ENCODE data around the gene ST6GAL1. TPM values are rescaled to one million over a fixed set of nuclear protein-coding genes. Genes with fewer than 3 reads are reported as not detected.

Gene ST6GAL1
- total RNA-seq, 1 donor from 2014 or later, result 15.8 TPM

- DNase-seq (ENCODE audit: low read depth) (no peak), FAIRE-seq (no peak)
- H3K27me3 Mint-ChIP-seq (ENCODE audit: low read depth, unreplicated experiment), result no peaks in the 10 kb centered on the region
- H3K27ac ChIP-seq (ENCODE audit: low read depth, low read length), result no peak overlapping the region
- H3K4me1 Mint-ChIP-seq (ENCODE audit: low read depth, unreplicated experiment), result no peaks in the 10 kb centered on the region
- no peak overlapping the region for H2AFZ ChIP-seq (ENCODE audit: low read depth, low read length)
- H3K9ac ChIP-seq (ENCODE audit: low read length), result no peak overlapping the region
- no peak overlapping the region for H3K27ac Mint-ChIP-seq (ENCODE audit: unreplicated experiment)
- H3K36me3 ChIP-seq (ENCODE audit: insufficient read depth, low read length), result no peaks in the 10 kb centered on the region
- H3K79me2 ChIP-seq (ENCODE audit: insufficient read depth, low read length), result no peaks in the 10 kb centered on the region
- H3K9me3 Mint-ChIP-seq (ENCODE audit: unreplicated experiment), result no peaks in the 10 kb centered on the region
- no peak for TF ChIP-seq EZH2 (IDR thresholded peaks at IDR 0.05; ENCODE audit: insufficient read depth, low read length)
- TF ChIP-seq CTCF (IDR thresholded peaks at IDR 0.05; ENCODE audit: insufficient read depth, low read depth, low read length), result no peak
- H3K9me3 ChIP-seq (ENCODE audit: insufficient read depth, low read depth, low read length), result no peaks in the 10 kb centered on the region
- H3K4me3 ChIP-seq (ENCODE audit: insufficient read depth, low read depth, low read length), result no peak overlapping the region
- no peaks in the 10 kb centered on the region for H3K27me3 ChIP-seq (ENCODE audit: insufficient read depth, low read length)
- peaks cover 2% of the 10 kb centered on the region for H3K4me1 ChIP-seq (ENCODE audit: insufficient read depth, low read length)
- H4K20me1 ChIP-seq (ENCODE audit: insufficient read depth, low read length), result no peaks in the 10 kb centered on the region
- H3K4me2 ChIP-seq (ENCODE audit: low read length), result no peak overlapping the region
- H3K4me3 Mint-ChIP-seq (ENCODE audit: unreplicated experiment), result no peak overlapping the region
- H3K36me3 Mint-ChIP-seq (ENCODE audit: low read depth, unreplicated experiment), result no peaks in the 10 kb centered on the region
Measured at GRCh38 chr3:186962445-186962844, 32.1 kb downstream of the ST6GAL1 start.

- no peak overlapping the region for H3K9ac ChIP-seq (ENCODE audit: low read length)
- TF ChIP-seq EZH2 (IDR thresholded peaks at IDR 0.05; ENCODE audit: insufficient read depth, low read length), result no peak
- no peak for TF ChIP-seq CTCF (IDR thresholded peaks at IDR 0.05; ENCODE audit: insufficient read depth, low read depth, low read length)
- DNase-seq (ENCODE audit: low read depth) (no peak), FAIRE-seq (no peak)
- no peaks in the 10 kb centered on the region for H3K9me3 ChIP-seq (ENCODE audit: insufficient read depth, low read depth, low read length)
- no peaks in the 10 kb centered on the region for H3K27me3 ChIP-seq (ENCODE audit: insufficient read depth, low read length)
- H3K4me2 ChIP-seq (ENCODE audit: low read length), result no peak overlapping the region
- H3K4me1 ChIP-seq (ENCODE audit: insufficient read depth, low read length), result peaks cover 8% of the 10 kb centered on the region
- no peak overlapping the region for H3K4me3 ChIP-seq (ENCODE audit: insufficient read depth, low read depth, low read length)
- no peaks in the 10 kb centered on the region for H3K79me2 ChIP-seq (ENCODE audit: insufficient read depth, low read length)
- peaks cover 3% of the 10 kb centered on the region for H3K36me3 Mint-ChIP-seq (ENCODE audit: low read depth, unreplicated experiment)
- no peak overlapping the region for H3K27ac ChIP-seq (ENCODE audit: low read depth, low read length)
- H3K4me3 Mint-ChIP-seq (ENCODE audit: unreplicated experiment), result no peak overlapping the region
- H4K20me1 ChIP-seq (ENCODE audit: insufficient read depth, low read length), result no peaks in the 10 kb centered on the region
- no peaks in the 10 kb centered on the region for H3K36me3 ChIP-seq (ENCODE audit: insufficient read depth, low read length)
- no peaks in the 10 kb centered on the region for H3K9me3 Mint-ChIP-seq (ENCODE audit: unreplicated experiment)
- H3K4me1 Mint-ChIP-seq (ENCODE audit: low read depth, unreplicated experiment), result no peaks in the 10 kb centered on the region
- no peak overlapping the region for H3K27ac Mint-ChIP-seq (ENCODE audit: unreplicated experiment)
- no peak overlapping the region for H2AFZ ChIP-seq (ENCODE audit: low read depth, low read length)
- H3K27me3 Mint-ChIP-seq (ENCODE audit: low read depth, unreplicated experiment), result no peaks in the 10 kb centered on the region
Measured at GRCh38 chr3:186963636-186964035, 33.3 kb downstream of the ST6GAL1 start.

- peaks cover 3% of the 10 kb centered on the region for H3K36me3 Mint-ChIP-seq (ENCODE audit: low read depth, unreplicated experiment)
- Histone ChIP-seq H3K4me1 (ENCODE audit: insufficient read depth, low read length) (peaks cover 8% of the 10 kb centered on the region), H3K27me3 (ENCODE audit: insufficient read depth, low read length) (no peaks in the 10 kb centered on the region), H3K79me2 (ENCODE audit: insufficient read depth, low read length) (no peaks in the 10 kb centered on the region), H3K9me3 (ENCODE audit: insufficient read depth, low read depth, low read length) (no peaks in the 10 kb centered on the region), H2AFZ (ENCODE audit: low read depth, low read length) (no peak overlapping the region), H4K20me1 (ENCODE audit: insufficient read depth, low read length) (no peaks in the 10 kb centered on the region), H3K4me3 (ENCODE audit: insufficient read depth, low read depth, low read length) (no peak overlapping the region), H3K9ac (ENCODE audit: low read length) (no peak overlapping the region), H3K4me2 (ENCODE audit: low read length) (no peak overlapping the region), H3K27ac (ENCODE audit: low read depth, low read length) (no peak overlapping the region), H3K36me3 (ENCODE audit: insufficient read depth, low read length) (no peaks in the 10 kb centered on the region)
- no peaks in the 10 kb centered on the region for H3K9me3 Mint-ChIP-seq (ENCODE audit: unreplicated experiment)
- H3K27me3 Mint-ChIP-seq (ENCODE audit: low read depth, unreplicated experiment), result no peaks in the 10 kb centered on the region
- H3K4me3 Mint-ChIP-seq (ENCODE audit: unreplicated experiment), result no peak overlapping the region
- FAIRE-seq (no peak), DNase-seq (ENCODE audit: low read depth) (no peak)
- TF ChIP-seq EZH2 (IDR thresholded peaks at IDR 0.05; ENCODE audit: insufficient read depth, low read length) (no peak), CTCF (IDR thresholded peaks at IDR 0.05; ENCODE audit: insufficient read depth, low read depth, low read length) (no peak)
- no peak overlapping the region for H3K27ac Mint-ChIP-seq (ENCODE audit: unreplicated experiment)
- no peaks in the 10 kb centered on the region for H3K4me1 Mint-ChIP-seq (ENCODE audit: low read depth, unreplicated experiment)
Measured at GRCh38 chr3:186964071-186964470, 33.7 kb downstream of the ST6GAL1 start.

Data from astrocyte (in vitro differentiated cells and primary cell).